ENCODE measurements around the gene LRFN3. TPM values are rescaled to one million over a fixed set of nuclear protein-coding genes. Genes with fewer than 3 reads are reported as not detected.

LRFN3 gene
- total RNA-seq, 1 donor from 2014 or later, result 21.0 TPM

DNA sequence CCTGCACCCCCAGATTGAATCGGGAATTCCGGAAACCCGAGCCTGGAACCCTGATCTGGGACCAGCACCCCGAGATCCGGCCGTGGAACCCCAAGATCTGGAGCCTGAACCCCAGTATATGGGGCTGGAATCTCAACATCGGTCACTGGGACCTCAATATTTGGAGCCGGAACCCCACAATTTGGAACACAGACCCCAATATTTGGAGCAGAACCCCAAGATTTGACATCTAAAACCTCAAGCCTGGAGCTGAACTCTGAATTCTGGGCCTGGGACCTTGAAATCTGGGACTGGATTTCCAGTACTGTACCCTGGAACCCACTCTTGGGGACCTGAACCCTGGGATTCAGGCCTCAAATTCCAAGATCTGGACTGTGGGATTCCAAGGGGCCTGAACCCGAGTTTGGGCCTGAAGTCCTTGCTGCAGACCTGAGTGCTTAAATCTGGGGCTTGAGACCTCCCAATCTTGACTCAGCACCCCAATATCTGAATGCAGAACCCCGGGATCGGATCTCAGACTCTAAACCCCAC is 629 bp downstream of the LRFN3 start:
- no peaks in the 10 kb centered on the region for H3K9me3 Mint-ChIP-seq (ENCODE audit: low read depth)
- TF ChIP-seq CTCF (IDR thresholded peaks at IDR 0.05), result no peak
- H3K4me3 Mint-ChIP-seq (ENCODE audit: unreplicated experiment), result peak overlapping the region; percentile 69
- no peak overlapping the region for H3K27ac Mint-ChIP-seq (ENCODE audit: unreplicated experiment)
- H3K27me3 Mint-ChIP-seq (ENCODE audit: low read depth), result no peaks in the 10 kb centered on the region
- H3K4me1 Mint-ChIP-seq (ENCODE audit: low read depth), result peaks cover 37% of the 10 kb centered on the region
- H3K36me3 Mint-ChIP-seq (ENCODE audit: low read depth), result peaks cover 6% of the 10 kb centered on the region
- no peak for DNase-seq (ENCODE audit: low spot score)

- peak overlapping the region; percentile 69 for H3K4me3 Mint-ChIP-seq (ENCODE audit: unreplicated experiment)
- DNase-seq (ENCODE audit: low spot score), result no peak
- H3K4me1 Mint-ChIP-seq (ENCODE audit: low read depth), result peaks cover 34% of the 10 kb centered on the region
- H3K27me3 Mint-ChIP-seq (ENCODE audit: low read depth), result no peaks in the 10 kb centered on the region
- H3K27ac Mint-ChIP-seq (ENCODE audit: unreplicated experiment), result peak overlapping the region; percentile 49
- no peak for TF ChIP-seq CTCF (IDR thresholded peaks at IDR 0.05)
- H3K9me3 Mint-ChIP-seq (ENCODE audit: low read depth), result no peaks in the 10 kb centered on the region
- peaks cover 10% of the 10 kb centered on the region for H3K36me3 Mint-ChIP-seq (ENCODE audit: low read depth)
Measured at GRCh38 chr19:35937345-35938281, 1.4 kb downstream of the LRFN3 start.

- H3K36me3 Mint-ChIP-seq (ENCODE audit: low read depth), result peaks cover 12% of the 10 kb centered on the region
- DNase-seq (ENCODE audit: low spot score), result no peak
- H3K27me3 Mint-ChIP-seq (ENCODE audit: low read depth), result no peaks in the 10 kb centered on the region
- peaks cover 34% of the 10 kb centered on the region for H3K4me1 Mint-ChIP-seq (ENCODE audit: low read depth)
- TF ChIP-seq CTCF (IDR thresholded peaks at IDR 0.05), result no peak
- no peaks in the 10 kb centered on the region for H3K9me3 Mint-ChIP-seq (ENCODE audit: low read depth)
- H3K4me3 Mint-ChIP-seq (ENCODE audit: unreplicated experiment), result peak overlapping the region; percentile 69
- peak overlapping the region; percentile 45 for H3K27ac Mint-ChIP-seq (ENCODE audit: unreplicated experiment)
Measured at GRCh38 chr19:35938282-35939224, 2.4 kb downstream of the LRFN3 start.

DNA sequence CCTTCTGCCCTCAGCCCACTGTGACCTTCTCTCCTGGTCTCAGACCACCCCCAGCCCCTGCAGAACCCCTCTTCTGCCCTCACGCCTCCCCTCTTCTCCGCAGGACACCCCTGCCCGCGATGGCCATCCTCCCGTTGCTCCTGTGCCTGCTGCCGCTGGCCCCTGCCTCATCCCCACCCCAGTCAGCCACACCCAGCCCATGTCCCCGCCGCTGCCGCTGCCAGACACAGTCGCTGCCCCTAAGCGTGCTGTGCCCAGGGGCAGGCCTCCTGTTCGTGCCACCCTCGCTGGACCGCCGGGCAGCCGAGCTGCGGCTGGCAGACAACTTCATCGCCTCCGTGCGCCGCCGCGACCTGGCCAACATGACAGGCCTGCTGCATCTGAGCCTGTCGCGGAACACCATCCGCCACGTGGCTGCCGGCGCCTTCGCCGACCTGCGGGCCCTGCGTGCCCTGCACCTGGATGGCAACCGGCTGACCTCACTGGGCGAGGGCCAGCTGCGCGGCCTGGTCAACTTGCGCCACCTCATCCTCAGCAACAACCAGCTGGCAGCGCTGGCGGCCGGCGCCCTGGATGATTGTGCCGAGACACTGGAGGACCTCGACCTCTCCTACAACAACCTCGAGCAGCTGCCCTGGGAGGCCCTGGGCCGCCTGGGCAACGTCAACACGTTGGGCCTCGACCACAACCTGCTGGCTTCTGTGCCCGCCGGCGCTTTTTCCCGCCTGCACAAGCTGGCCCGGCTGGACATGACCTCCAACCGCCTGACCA is 3.3 kb downstream of the LRFN3 start:
- no peak for TF ChIP-seq CTCF (IDR thresholded peaks at IDR 0.05)
- Mint-ChIP-seq H3K27ac (ENCODE audit: unreplicated experiment) (no peak overlapping the region), H3K4me3 (ENCODE audit: unreplicated experiment) (no peak overlapping the region), H3K36me3 (ENCODE audit: low read depth) (peaks cover 17% of the 10 kb centered on the region), H3K27me3 (ENCODE audit: low read depth) (no peaks in the 10 kb centered on the region), H3K4me1 (ENCODE audit: low read depth) (peaks cover 34% of the 10 kb centered on the region), H3K9me3 (ENCODE audit: low read depth) (no peaks in the 10 kb centered on the region)
- DNase-seq (ENCODE audit: low spot score), result no peak
